Effector memory CD8-positive, alpha-beta T cell (primary cell): ENCODE results near the gene AOX1.
"Not testable (repeated sequence)": the region's sequence is repeated elsewhere in the genome, so short reads cannot be mapped to it uniquely, and the experiment has no call there.

Source experiments
- ATAC-seq: fragments of 150-1000 bp; cut with Tn5 transposase; replicated peaks from 2 replicates; pipeline ENCODE4 v1.10.0; 2021; ENCODE audit warnings: mild to moderate bottlenecking, moderate library complexity
- DNase-seq, 3 experiments: peaks; one replicate each; pipeline ENCODE4 v3.0.0; 2021
- H3K27ac Mint-ChIP-seq, 2 donors: one replicate each; pipeline ENCODE4 v1.8.0; 2022; ENCODE audit warnings: mild to moderate bottlenecking in 2 of 2, mixed read lengths in 2 of 2, moderate library complexity in 2 of 2
- H3K27me3 Mint-ChIP-seq, 2 donors: one replicate each; pipeline ENCODE4 v1.8.0; 2022; ENCODE audit warnings: mixed read lengths in 2 of 2
- H3K36me3 Mint-ChIP-seq: one replicate; pipeline ENCODE4 v1.8.0; 2022; ENCODE audit warnings: mild to moderate bottlenecking, moderate library complexity, mixed read lengths; ENCODE audit not compliant: insufficient read depth
- H3K4me1 Mint-ChIP-seq, 2 donors: one replicate each; pipeline ENCODE4 v1.8.0; 2022; ENCODE audit warnings: low read depth in 2 of 2, mixed read lengths in 2 of 2
- H3K4me3 Mint-ChIP-seq, 2 donors: one replicate each; pipeline ENCODE4 v1.8.0; 2022; ENCODE audit warnings: mild to moderate bottlenecking in 2 of 2, mixed read lengths in 2 of 2, moderate library complexity in 2 of 2
- H3K9me3 Mint-ChIP-seq, 2 donors: one replicate each; pipeline ENCODE4 v1.8.0; 2022; ENCODE audit warnings: mixed read lengths in 2 of 2

AOX1 gene

DNA sequence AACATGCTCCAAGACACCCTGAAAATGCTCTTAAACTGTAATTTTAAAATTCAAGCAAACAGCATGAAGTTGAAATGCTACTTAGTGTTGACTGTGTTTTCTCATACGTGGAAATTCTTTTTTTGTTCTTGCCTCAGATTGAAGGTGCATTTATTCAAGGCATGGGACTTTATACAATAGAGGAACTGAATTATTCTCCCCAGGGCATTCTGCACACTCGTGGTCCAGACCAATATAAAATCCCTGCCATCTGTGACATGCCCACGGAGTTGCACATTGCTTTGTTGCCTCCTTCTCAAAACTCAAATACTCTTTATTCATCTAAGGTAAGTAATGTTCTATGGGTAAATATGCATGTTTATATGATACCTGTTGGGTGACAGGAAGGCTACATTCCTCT is 82.7 kb downstream of the AOX1 start:
- H3K27me3 Mint-ChIP-seq: peaks cover 25 to 31% of the 10 kb centered on the region in 2 donors

DNA sequence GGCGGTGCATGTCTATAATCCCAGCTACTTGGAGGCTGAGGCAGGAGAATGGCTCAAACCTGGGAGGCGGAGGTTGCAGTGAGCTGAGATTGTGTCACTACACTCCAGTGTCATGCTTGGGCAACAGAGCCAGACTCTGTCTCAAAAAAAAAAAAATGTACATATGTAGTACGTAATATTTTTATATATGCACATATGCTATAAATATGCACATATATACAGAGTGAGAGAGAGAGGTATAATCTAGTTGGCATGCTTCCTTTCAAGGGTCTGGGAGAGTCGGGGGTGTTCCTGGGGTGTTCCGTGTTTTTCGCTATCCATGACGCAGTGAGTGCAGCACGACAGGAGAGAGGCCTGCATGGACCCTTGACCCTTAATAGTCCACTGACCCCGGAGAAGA is 83.5 kb downstream of the AOX1 start:
- H3K9me3 Mint-ChIP-seq: no peaks in the 10 kb centered on the region
- no peak for ATAC-seq
- no peak overlapping the region for H3K4me3 Mint-ChIP-seq
- DNase-seq: no peak
- no peak overlapping the region for H3K27ac Mint-ChIP-seq
- H3K36me3 Mint-ChIP-seq: no peaks in the 10 kb centered on the region
- H3K4me1 Mint-ChIP-seq: no peaks in the 10 kb centered on the region
- peaks cover 32 to 34% of the 10 kb centered on the region in 2 donors for H3K27me3 Mint-ChIP-seq

More for the DNA sequence above, 82.7 kb downstream of the AOX1 start:
- Mint-ChIP-seq H3K36me3 (no peaks in the 10 kb centered on the region), H3K4me1 (no peaks in the 10 kb centered on the region), H3K4me3 (no peak overlapping the region), H3K27ac (no peak overlapping the region), H3K9me3 (no peaks in the 10 kb centered on the region)
- DNase-seq (no peak), ATAC-seq (no peak)

DNA sequence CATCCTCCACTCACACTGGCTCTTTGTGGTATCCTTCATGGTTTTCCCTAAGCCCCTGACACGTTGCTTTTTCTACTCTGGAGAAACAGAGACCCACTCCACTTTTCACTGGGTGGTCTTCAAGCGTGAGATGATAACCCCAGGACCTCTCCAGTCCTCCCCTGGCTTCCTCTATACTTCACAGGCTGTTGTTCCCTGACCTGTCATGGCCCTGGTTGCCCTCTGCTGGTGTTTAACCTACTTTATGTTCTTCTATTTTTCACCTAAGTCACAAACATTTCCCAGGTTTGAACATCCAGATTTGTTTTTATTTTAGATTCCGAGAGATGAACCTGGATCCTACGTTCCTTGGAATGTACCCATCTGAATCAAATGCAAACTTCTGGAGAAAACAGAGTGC is 84.5 kb downstream of the AOX1 start:
- DNase-seq: no peak
- Mint-ChIP-seq H3K4me1 (no peaks in the 10 kb centered on the region), H3K4me3 (no peak overlapping the region), H3K36me3 (no peaks in the 10 kb centered on the region), H3K27me3 (peaks cover 34 to 39% of the 10 kb centered on the region in 2 donors), H3K9me3 (no peaks in the 10 kb centered on the region), H3K27ac (no peak overlapping the region)
- no peak for ATAC-seq

DNA sequence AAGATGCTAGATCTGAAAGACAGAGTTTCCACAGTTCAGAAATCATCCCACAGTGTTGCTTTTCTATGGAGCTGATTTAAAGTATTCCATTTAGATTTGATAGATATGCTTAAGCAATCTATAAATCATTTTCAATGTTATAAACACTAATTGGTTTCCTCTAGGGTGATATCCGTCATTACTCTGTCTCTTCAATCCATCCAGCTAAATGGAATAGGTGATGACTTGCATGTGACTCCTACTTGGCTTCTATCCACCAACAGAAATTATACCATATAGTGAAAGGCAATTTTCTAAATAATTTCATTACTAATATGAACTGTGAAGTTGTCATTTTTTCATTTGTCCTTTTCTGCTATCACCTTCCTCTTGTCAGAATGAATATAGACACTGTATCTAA is 84.9 kb downstream of the AOX1 start:
- H3K36me3 Mint-ChIP-seq: no peaks in the 10 kb centered on the region
- no peak for ATAC-seq
- DNase-seq: no peak
- no peak overlapping the region for H3K4me3 Mint-ChIP-seq
- peaks cover 34 to 39% of the 10 kb centered on the region in 2 donors for H3K27me3 Mint-ChIP-seq
- H3K4me1 Mint-ChIP-seq: no peaks in the 10 kb centered on the region
- H3K27ac Mint-ChIP-seq: no peak overlapping the region
- H3K9me3 Mint-ChIP-seq: no peaks in the 10 kb centered on the region

DNA sequence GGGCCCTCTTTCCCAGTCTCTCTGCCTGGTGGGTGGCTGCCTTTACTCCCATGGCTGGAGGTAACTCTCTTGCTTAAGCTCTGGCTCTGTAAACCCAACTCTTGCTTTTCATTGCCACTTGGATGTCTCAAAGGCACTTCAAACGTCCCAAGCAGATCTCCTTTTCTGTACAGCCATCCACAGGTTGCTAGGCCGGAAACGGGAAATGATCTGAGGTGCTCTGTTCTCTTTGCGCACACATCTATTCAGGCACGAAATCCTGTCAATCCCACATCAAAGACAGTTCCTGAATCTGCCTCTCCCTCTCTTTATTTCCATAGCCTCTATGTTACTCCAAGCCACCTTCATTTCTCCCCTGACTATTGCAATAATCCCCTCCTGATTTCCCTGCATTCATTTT is 87.4 kb downstream of the AOX1 start:
- ATAC-seq (no peak), DNase-seq (no peak)
- Mint-ChIP-seq H3K4me3 (no peak overlapping the region), H3K36me3 (no peaks in the 10 kb centered on the region), H3K27ac (no peak overlapping the region), H3K4me1 (no peaks in the 10 kb centered on the region), H3K9me3 (no peaks in the 10 kb centered on the region), H3K27me3 (peaks cover 29 to 34% of the 10 kb centered on the region in 2 donors)

DNA sequence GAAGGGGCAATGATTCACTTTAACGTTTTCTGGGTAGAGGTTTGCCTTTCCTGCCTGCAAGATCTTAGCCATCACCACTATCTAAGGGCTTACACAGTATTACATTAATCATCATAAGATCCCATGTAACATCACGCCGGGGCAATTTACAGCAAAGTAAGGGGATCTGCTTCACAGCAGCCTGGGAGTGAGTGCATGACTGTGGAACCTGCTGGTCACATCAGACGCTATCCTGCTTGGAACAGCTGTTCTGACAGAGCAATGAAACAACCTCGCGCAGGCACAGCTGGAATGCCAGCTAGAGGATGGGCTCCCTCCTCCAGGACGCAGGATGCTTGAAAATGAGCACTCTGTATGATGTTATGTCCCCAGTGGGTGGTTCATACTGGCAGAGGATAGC is 89.0 kb downstream of the AOX1 start:
- ATAC-seq (no peak), DNase-seq (no peak)
- Mint-ChIP-seq H3K9me3 (no peaks in the 10 kb centered on the region), H3K4me3 (no peak overlapping the region), H3K36me3 (no peaks in the 10 kb centered on the region), H3K27me3 (peaks cover 29 to 33% of the 10 kb centered on the region in 2 donors), H3K4me1 (no peaks in the 10 kb centered on the region), H3K27ac (no peak overlapping the region)

DNA sequence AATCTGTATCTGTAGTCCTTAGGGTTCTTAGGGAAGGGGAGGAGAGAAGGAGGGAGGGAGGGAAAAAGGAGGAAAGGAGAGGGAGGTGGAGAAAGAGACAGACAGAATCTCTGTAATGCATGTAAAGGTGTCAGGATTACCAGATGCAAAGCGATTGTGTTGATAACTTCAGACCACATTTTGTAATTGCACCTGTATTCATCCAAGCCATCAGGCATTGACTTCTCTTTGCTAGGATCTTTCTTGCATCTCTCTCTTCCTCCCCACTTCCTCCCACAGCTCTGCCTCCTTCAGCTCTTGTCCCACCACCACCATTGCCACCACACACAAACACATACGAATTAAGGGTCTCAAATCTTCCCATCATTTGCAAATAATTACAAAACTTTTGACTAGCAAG is 91.4 kb downstream of the AOX1 start:
- no peak overlapping the region for H3K4me3 Mint-ChIP-seq
- DNase-seq: no peak
- peaks cover 15 to 24% of the 10 kb centered on the region in 2 donors for H3K27me3 Mint-ChIP-seq
- no peak for ATAC-seq
- H3K27ac Mint-ChIP-seq: no peak overlapping the region
- no peaks in the 10 kb centered on the region for H3K4me1 Mint-ChIP-seq
- H3K9me3 Mint-ChIP-seq: no peaks in the 10 kb centered on the region
- H3K36me3 Mint-ChIP-seq: no peaks in the 10 kb centered on the region

DNA sequence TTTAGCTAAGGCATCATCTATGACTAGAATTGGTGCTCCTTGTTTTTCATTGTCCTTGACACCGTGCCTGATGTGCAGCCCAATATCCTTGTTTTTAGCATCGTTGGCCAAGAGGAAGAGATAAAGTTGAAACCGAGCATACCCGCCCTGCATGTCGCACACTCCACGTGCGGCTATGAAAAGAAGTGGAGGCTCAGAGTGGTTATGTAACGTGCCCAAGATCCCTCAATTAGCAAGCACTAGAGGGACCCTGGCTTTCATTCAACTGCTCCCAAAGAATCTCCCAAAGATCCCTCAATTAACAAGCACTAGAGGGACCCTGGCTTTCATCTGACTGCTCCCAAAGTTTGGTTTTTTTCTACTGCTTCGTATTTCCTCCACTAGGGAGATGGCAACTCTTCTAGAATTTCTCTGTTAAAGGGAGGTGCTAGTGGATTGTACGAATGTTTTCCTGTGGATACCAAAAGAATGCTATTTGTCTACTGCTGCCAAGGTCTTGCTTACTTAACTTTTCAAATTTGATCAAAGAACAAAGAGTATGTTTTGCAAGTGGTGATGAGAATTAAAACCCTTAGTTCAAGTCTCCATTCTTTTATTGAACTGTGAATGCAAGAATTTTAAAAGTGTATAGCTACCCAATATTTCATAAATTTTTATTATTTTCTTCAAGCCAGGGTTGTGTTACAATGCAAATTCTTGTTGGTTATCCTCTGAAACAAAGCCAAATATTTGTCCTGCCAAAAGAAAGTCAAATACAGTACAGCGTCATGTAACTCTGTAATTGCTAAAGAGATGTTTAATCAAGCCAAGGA is 92.1 kb downstream of the AOX1 start:
- Mint-ChIP-seq H3K36me3 (no peaks in the 10 kb centered on the region), H3K27ac (no peak overlapping the region), H3K4me3 (no peak overlapping the region), H3K27me3 (peaks cover 9 to 24% of the 10 kb centered on the region in 2 donors), H3K9me3 (no peaks in the 10 kb centered on the region), H3K4me1 (no peaks in the 10 kb centered on the region)
- DNase-seq (no peak), ATAC-seq (no peak)

DNA sequence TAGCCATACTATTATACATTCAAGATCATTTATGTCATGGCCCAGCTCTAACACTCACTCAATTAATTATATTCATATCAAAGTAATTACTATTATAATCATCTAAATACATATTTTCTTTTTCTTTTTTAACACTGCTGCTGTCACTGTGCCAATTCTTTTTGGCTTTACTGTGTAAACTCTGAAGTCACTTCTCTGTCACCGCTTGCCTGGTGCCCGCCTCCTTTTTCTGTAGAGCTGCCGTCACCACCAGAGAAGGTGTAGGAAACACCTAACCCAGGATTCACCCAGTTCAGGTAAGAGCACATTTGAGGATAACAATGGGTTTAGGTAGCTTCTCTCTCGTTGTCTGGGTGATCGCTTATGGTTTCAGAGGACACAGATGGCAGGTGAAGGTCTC is 93.3 kb downstream of the AOX1 start:
- Mint-ChIP-seq H3K4me3 (no peak overlapping the region), H3K27me3 (peaks cover 0 to 19% of the 10 kb centered on the region in 2 donors), H3K9me3 (no peaks in the 10 kb centered on the region), H3K27ac (no peak overlapping the region), H3K36me3 (no peaks in the 10 kb centered on the region), H3K4me1 (no peaks in the 10 kb centered on the region)
- DNase-seq: no peak
- ATAC-seq: no peak

DNA sequence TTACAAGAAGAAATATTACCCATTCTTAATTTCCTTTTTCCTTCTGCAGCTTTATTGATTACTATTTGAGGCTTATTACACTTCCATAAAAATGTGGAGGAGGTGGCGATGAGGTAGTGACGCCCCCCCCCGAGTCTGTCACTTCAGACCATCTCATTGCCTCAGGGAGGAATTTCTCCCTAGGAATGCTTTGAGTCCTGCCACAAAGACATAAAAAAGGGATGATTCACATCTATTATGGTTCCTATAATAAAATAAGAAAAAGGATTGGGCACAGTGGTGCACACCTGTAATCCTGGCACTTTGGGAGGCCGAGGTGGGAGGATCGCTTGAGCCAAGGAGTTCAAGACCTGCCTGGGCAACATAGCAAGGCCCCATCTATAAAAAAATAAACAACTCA is 93.7 kb downstream of the AOX1 start:
- Mint-ChIP-seq H3K27me3 (peaks cover 0 to 15% of the 10 kb centered on the region in 2 donors), H3K27ac (no peak overlapping the region), H3K36me3 (no peaks in the 10 kb centered on the region), H3K4me1 (no peaks in the 10 kb centered on the region), H3K9me3 (no peaks in the 10 kb centered on the region), H3K4me3 (no peak overlapping the region)
- no peak for DNase-seq
- ATAC-seq: no peak

DNA sequence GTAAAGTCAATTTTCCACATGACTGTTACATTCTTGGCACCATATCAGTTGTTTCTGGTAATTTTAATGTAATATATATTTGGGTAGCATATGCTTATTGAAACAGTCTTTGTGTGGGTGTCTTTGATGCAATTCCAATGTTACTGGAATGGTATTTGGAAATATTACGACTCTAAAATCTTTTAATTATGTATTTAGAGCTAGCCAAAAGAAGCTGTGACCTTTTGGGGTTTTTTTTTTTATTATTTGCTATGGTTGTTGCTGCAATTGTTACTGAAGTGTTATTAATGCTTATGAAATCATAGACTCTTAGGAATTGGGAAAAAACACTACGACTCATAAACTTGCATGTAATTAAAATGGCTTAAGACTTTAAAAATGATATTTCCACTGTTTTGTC is 95.9 kb downstream of the AOX1 start:
- H3K27me3 Mint-ChIP-seq: peaks cover 0 to 10% of the 10 kb centered on the region in 2 donors
- H3K27ac Mint-ChIP-seq: no peak overlapping the region
- H3K4me3 Mint-ChIP-seq: no peak overlapping the region
- no peak for DNase-seq
- no peak for ATAC-seq
- no peaks in the 10 kb centered on the region for H3K4me1 Mint-ChIP-seq
- no peaks in the 10 kb centered on the region for H3K36me3 Mint-ChIP-seq
- H3K9me3 Mint-ChIP-seq: no peaks in the 10 kb centered on the region

DNA sequence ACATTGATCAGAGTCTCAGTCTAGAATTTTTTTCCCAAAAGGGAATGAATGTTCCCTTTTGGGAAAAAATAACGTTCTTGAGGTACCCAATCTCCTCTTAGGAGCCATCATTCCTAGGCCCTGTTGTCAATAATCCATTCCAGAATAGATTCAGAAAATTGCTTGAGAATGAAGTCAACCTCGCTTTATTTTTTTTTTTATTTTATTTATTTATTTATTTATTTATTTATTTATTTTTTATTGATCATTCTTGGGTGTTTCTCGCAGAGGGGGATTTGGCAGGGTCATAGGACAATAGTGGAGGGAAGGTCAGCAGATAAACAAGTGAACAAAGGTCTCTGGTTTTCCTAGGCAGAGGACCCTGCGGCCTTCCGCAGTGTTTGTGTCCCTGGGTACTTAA is 96.6 kb downstream of the AOX1 start:
- not testable (repeated sequence) for H3K9me3 Mint-ChIP-seq, H3K36me3 Mint-ChIP-seq, H3K4me3 Mint-ChIP-seq, H3K4me1 Mint-ChIP-seq, ATAC-seq, DNase-seq, H3K27ac Mint-ChIP-seq
- peaks cover 0 to 10% of the 10 kb centered on the region in 2 donors for H3K27me3 Mint-ChIP-seq

DNA sequence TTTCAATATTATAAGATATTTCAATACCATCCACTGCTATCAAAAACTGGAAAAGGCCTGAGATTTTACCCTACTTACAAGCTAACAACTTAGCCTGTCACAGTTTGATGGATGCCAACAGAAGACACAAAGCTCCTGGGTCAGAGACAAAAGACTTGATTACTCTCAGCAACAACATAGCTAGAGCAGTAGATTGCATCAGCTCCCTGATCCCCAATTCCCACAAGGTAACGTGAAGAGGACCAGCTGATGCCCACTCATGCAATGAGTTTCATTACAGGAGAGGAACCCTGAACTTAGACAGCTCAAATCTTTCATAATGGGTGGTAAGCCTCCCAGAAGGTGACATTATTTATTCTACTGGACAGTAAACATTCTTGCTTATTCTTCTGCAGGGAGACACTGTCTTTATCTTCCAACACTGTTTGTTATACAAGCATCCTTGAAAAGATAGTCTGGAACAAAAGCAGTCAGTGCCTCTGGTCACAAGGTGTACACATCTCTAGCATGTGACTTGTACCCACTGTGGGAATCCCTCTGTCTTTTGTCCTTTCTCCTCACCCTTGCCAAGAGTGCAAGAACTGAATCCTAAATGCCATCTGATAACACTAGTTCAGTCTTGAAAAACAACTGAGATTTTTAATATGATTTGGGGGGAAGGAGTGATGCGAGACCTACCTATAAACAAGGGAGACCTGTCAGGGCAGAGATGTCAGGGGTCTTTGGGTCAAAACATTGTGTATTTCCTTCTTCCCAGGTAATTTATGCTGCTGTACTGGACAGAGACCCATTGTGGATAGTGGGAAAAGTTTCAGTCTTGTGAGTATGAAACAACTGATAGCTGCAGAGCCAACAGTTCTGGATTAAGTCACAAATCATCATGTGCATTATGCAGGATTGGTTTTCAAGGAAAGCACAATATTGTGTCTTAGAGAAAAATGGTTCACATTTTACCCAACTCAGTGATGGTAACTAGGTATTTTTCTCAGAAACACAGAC is 102.4 kb downstream of the AOX1 start:
- Mint-ChIP-seq H3K36me3 (no peaks in the 10 kb centered on the region), H3K27me3 (no peaks in the 10 kb centered on the region), H3K9me3 (no peaks in the 10 kb centered on the region), H3K4me3 (no peak overlapping the region), H3K4me1 (no peaks in the 10 kb centered on the region), H3K27ac (no peak overlapping the region)
- DNase-seq (no peak), ATAC-seq (no peak)

DNA sequence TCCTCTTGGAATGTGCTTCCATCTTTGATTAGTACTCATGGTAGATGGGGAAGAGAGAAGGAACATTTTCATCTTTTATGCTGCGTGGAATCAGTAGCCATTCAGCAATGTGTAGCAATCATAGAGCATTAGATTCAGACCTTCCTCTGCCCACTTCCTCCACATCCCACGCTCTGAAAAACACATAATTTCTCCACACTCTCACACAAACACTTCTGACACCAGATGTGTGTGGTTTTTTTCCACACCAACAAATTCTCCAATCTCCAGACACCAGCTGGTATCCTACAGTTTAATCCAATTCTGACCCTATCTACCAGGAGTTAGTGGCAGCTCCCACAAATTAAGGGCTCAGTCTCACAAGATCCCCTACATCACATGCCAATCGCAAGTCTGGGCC is 103.3 kb downstream of the AOX1 start:
- DNase-seq (no peak), ATAC-seq (no peak)
- no peak overlapping the region for H3K4me3 Mint-ChIP-seq
- no peaks in the 10 kb centered on the region for H3K9me3 Mint-ChIP-seq
- no peaks in the 10 kb centered on the region for H3K27me3 Mint-ChIP-seq
- no peaks in the 10 kb centered on the region for H3K4me1 Mint-ChIP-seq
- no peaks in the 10 kb centered on the region for H3K36me3 Mint-ChIP-seq
- no peak overlapping the region for H3K27ac Mint-ChIP-seq
